ENCODE measurements around the gene UBE2M. TPM values are rescaled to one million over a fixed set of nuclear protein-coding genes. Genes with fewer than 3 reads are reported as not detected.

Gene UBE2M
- total and polyA plus RNA-seq, 2 experiments from 2014 or later: 27.6 to 64.5 TPM

- Histone ChIP-seq H3K4me3 (no peak overlapping the region; the same call in 1 of the 2 replicates), H3K27me3 (ENCODE audit: insufficient read depth) (peaks cover 14% of the 10 kb centered on the region), H3K4me1 (ENCODE audit: insufficient read depth) (peaks cover 23% of the 10 kb centered on the region), H3F3A (replicated peaks; ENCODE audit: low read depth) (peaks cover 64% of the 10 kb centered on the region), H3K27ac (ENCODE audit: low read depth) (peak overlapping the region; percentile 97; the same call in 1 of the 2 replicates), H3K79me2 (replicated peaks; ENCODE audit: insufficient read depth) (peaks cover 20% of the 10 kb centered on the region), H3K4me2 (0 out of 2 replicates have a peak overlapping the region, but pooled peaks have one; percentile 81), H4K20me1 (replicated peaks; ENCODE audit: insufficient read depth) (no peaks in the 10 kb centered on the region; the same call in 1 of the 2 replicates), H2AFZ (no peak overlapping the region), H3K9me2 (ENCODE audit: insufficient read depth) (peaks cover 5% of the 10 kb centered on the region; the same call in 1 of the 2 replicates), H3K36me3 (ENCODE audit: insufficient read depth) (peaks cover 12% of the 10 kb centered on the region)
- no peak for TF ChIP-seq CREB1 (CRISPR knock-in tag; IDR thresholded peaks at IDR 0.05; ENCODE audit: low read depth)
- no peak for TF ChIP-seq ZNF114 (CRISPR knock-in tag; IDR thresholded peaks at IDR 0.05)
- no peak for TF ChIP-seq CTCF (conservative IDR thresholded peaks at IDR 0.05; ENCODE audit: low read depth in 2 of 2)
- no peak for TF ChIP-seq JUNB (IDR thresholded peaks at IDR 0.05; ENCODE audit: unreplicated experiment)
- TF ChIP-seq POLR2AphosphoS5 (IDR thresholded peaks at IDR 0.05; ENCODE audit: low read depth): no peak
- TF ChIP-seq ZNF462 (CRISPR knock-in tag; IDR thresholded peaks at IDR 0.05): no peak
- no peak for TF ChIP-seq STAT1 (IDR thresholded peaks at IDR 0.05; ENCODE audit: unreplicated experiment)
- no peak for TF ChIP-seq ZNF331 (CRISPR knock-in tag; IDR thresholded peaks at IDR 0.05; ENCODE audit: low read depth)
- TF ChIP-seq EZH2phosphoT487 (IDR thresholded peaks at IDR 0.05; ENCODE audit: unreplicated experiment): no peak
- no peak for TF ChIP-seq EZH2 (IDR thresholded peaks at IDR 0.05; ENCODE audit: low read depth, unreplicated experiment)
- no peak for TF ChIP-seq NANOG (IDR thresholded peaks at IDR 0.05; ENCODE audit: borderline replicate concordance)
- TF ChIP-seq REST (IDR thresholded peaks at IDR 0.05; ENCODE audit: unreplicated experiment): no peak
- no peak for TF ChIP-seq ETS1 (IDR thresholded peaks at IDR 0.05)
- Mint-ChIP-seq H3K9me3 (peaks cover 8% of the 10 kb centered on the region; the same call in 2 of the 3 replicates), H3K27ac (peak overlapping the region; percentile 72; the same call in 1 of the 2 replicates), H3K27me3 (ENCODE audit: insufficient read depth, low read depth, poor library complexity) (peaks cover 49% of the 10 kb centered on the region), H3K4me1 (peaks cover 42% of the 10 kb centered on the region), H3K36me3 (ENCODE audit: low read depth) (peaks cover 60% of the 10 kb centered on the region), H3K4me3 (peak overlapping the region; percentile 97)
- ATAC-seq: no peak
- DNase-seq (ENCODE audit: low spot score): no peak
Measured at GRCh38 chr19:58555920-58556621, 2.3 kb downstream of the UBE2M start.

Data from GM23338 (cell line).